ENCODE measurements around the gene CA6. TPM values are rescaled to one million over a fixed set of nuclear protein-coding genes. Genes with fewer than 3 reads are reported as not detected.

The CA6 gene
- total RNA-seq, 1 donor from 2014 or later, result 2.3 TPM

- intact Hi-C loops (cut with micrococcal nuclease), result loop anchor here (2.0 kb wide), 1 partner anchor 20 kb away; no protein-coding TSS in a partner anchor
Measured at GRCh38 chr1:8926707-8927694, 18.7 kb upstream of the CA6 start.

GRCh38 chr1:8930116-8930515 lies 15.6 kb upstream of the CA6 start:
- intact Hi-C loops (cut with micrococcal nuclease), result no loop called here

- intact Hi-C loops (cut with micrococcal nuclease), result loop anchor here (5.0 kb wide), 1 partner anchor 35 kb away; no protein-coding TSS in a partner anchor
Measured at GRCh38 chr1:8937051-8937450, 8.6 kb upstream of the CA6 start.

GRCh38 chr1:8937701-8938100 lies 8.0 kb upstream of the CA6 start:
- intact Hi-C loops (cut with micrococcal nuclease), result loop anchor here (1.0 to 5.0 kb wide), 2 partner anchors 9 to 35 kb away; no protein-coding TSS in a partner anchor

- intact Hi-C loops (cut with micrococcal nuclease), result loop anchor here (1.0 to 5.0 kb wide), 2 partner anchors 8 to 34 kb away; no protein-coding TSS in a partner anchor
Measured at GRCh38 chr1:8938232-8938999, 7.3 kb upstream of the CA6 start.

- intact Hi-C loops (cut with micrococcal nuclease), result loop anchor here (1.0 to 5.0 kb wide), 2 partner anchors 7 to 33 kb away; no protein-coding TSS in a partner anchor
Measured at GRCh38 chr1:8939000-8939265, 6.7 kb upstream of the CA6 start.

GRCh38 chr1:8939362-8939995 lies 6.2 kb upstream of the CA6 start:
- intact Hi-C loops (cut with micrococcal nuclease), result loop anchor here (5.0 kb wide), 1 partner anchor 33 kb away; no protein-coding TSS in a partner anchor

- intact Hi-C loops (cut with micrococcal nuclease), result no loop called here
Measured at GRCh38 chr1:8941906-8942305, 3.8 kb upstream of the CA6 start.

- intact Hi-C loops (cut with micrococcal nuclease), result no loop called here
Measured at GRCh38 chr1:8943498-8944405, 1.9 kb upstream of the CA6 start.

- intact Hi-C loops (cut with micrococcal nuclease), result loop anchor here (2.0 kb wide), 2 partner anchors 20 to 68 kb away; partner anchors contain the start of gene ENO1
Measured at GRCh38 chr1:8947127-8947691, 1.5 kb downstream of the CA6 start.

- intact Hi-C loops (cut with micrococcal nuclease), result no loop called here
Measured at GRCh38 chr1:8950309-8950708, 4.6 kb downstream of the CA6 start.

GRCh38 chr1:8951231-8951630 lies 5.6 kb downstream of the CA6 start:
- intact Hi-C loops (cut with micrococcal nuclease), result no loop called here

- intact Hi-C loops (cut with micrococcal nuclease), result no loop called here
Measured at GRCh38 chr1:8955406-8955805, 9.7 kb downstream of the CA6 start.

GRCh38 chr1:8956461-8957349 lies 11.0 kb downstream of the CA6 start:
- intact Hi-C loops (cut with micrococcal nuclease), result no loop called here

- intact Hi-C loops (cut with micrococcal nuclease), result no loop called here
Measured at GRCh38 chr1:8962812-8963530, 17.3 kb downstream of the CA6 start.

- intact Hi-C loops (cut with micrococcal nuclease), result no loop called here
Measured at GRCh38 chr1:8963963-8964362, 18.3 kb downstream of the CA6 start.

- intact Hi-C loops (cut with micrococcal nuclease), result no loop called here
Measured at GRCh38 chr1:8965121-8965820, 19.6 kb downstream of the CA6 start.

- intact Hi-C loops (cut with micrococcal nuclease), result no loop called here
Measured at GRCh38 chr1:8966606-8967005, 20.9 kb downstream of the CA6 start.

Measured in T-helper 1 cell treated with Interleukin-12 subunit alpha and Interleukin-12 subunit beta and Interleukin-4 antibody, amounts not matched to agents 30 ng/mL and 1 ng/mL, for 36 hours (primary cell).